DMS53 treated with DMSO at 0.1 percent for 48 hours (cell line): ENCODE results near the gene PPP2R1B.
"Not testable (repeated sequence)": the region's sequence is repeated elsewhere in the genome, so short reads cannot be mapped to it uniquely, and the experiment has no call there.

Source experiments
- DNase-seq: peaks from one replicate; lab custom pipeline; 2025; ENCODE audit not compliant: unreplicated experiment; lab: John Stamatoyannopoulos, UW

Gene PPP2R1B

DNA sequence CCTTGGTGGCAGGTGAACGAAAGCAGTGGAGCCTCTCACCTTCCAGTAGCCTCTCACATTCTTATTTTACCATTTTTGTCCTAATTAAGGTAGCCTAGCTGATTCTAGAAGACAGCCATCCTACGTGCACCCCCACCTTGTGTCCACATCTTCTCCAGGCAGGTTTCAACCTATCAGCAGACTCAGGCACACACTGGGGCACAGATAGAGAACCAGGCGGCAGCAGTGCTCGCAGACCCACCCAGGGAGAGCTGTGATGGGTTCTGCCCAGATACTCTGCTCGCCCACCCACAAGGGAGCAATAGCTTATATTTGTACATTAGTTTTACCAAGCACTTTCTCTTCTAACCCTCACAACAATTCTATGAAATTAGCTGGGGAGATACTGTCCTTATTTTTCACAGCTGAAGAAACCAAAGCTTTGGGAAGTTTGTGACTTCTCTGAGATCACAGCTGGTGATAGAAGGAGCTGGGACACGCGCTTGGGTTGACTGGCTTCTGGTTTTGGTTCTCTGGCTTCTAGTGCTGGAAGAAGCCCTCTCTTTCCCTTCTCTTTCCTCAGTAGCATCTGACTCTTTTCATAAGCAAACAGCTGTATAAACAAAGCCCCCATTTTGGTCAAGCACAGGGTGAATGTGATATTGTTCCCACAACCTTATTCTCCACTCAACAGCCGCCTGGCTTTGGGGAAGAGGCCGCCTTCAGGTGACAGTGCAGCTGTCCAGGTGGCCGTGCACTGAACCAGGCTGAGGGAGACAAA lies 36.9 kb downstream of the PPP2R1B start:
- peak; percentile 23 for DNase-seq

DNA sequence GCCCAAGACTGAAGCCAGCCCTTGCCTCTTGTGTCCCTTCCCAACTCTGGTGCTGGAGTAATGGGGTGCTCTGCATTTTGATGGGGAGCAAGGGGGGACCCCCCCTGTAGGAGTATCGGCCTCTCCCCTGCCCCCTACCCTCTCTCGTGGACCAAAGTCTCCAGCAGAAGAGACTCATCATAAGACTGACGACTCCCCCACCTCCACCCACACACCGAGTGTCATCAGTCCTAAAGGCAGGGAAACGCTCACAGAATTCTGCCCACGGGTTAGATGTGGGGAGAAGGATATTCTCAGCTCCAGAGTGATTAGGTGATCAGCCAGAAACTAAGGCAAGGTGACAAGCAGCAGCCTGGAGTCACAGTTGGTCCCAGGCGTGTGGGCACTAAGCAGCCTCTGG lies 38.8 kb downstream of the PPP2R1B start:
- no peak for DNase-seq

DNA sequence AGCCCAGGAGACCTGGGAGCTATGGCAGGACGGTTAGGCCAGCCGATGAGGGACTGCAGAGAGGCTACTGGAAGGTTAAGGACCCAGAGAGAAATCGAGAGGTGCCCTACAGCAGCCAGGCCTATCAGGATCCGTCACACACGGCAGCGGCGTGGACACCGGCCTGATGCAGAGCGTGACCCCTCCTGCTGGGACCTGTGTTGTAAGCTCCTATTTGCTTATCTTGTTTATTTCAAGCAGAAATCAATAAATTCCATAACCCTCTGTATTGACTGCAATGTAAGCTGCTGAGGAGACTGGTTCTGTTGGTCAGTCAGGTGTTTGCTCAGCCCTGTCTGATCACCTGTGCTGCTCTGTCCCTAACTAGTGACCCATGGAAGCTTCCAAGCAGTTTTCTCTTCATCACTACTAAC lies 39.9 kb downstream of the PPP2R1B start:
- no peak for DNase-seq

DNA sequence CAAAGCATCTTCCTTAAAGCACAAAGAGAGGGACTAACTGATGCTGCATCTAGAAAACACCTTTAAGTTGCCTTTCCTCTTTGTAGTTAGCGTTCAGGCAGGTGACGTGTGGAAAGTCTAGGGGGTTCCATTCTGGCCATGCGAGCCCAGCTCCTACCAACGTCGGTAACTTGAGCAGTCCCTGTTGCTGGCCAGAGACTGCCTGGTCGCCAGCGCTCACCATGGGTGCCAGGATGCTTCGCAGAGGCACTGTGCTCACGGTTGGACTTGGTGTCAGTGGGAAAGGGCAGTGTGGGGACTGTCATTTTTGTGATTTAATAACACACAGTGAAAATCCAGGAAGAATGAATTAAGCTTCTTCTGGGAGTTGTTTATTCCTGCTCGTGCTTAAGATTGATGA lies 40.6 kb downstream of the PPP2R1B start:
- DNase-seq: no peak

DNA sequence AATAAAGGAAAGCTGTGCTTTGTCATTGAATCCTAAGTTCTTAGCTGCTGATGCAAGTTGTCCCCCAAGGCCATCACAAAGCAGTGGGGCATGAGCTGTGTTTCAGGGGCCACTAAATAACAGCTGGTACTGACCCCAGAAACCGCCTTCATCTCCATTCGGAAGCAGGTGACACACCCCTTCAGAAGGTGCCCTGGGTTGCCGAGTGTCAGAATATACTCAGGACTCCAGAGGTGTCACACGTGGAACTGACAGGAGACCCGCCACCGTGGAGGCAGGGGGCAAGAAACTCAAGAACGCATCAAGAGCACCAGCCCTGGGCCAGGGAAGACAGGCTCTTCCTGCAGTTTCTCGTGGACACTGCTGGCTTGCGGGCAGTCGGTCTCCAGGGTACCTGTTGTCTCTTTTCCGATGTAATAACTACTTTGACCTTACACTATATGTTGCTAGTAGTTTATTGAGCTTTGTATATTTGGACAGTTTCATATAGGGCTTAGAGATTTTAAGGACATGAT lies 41.5 kb downstream of the PPP2R1B start:
- no peak for DNase-seq

DNA sequence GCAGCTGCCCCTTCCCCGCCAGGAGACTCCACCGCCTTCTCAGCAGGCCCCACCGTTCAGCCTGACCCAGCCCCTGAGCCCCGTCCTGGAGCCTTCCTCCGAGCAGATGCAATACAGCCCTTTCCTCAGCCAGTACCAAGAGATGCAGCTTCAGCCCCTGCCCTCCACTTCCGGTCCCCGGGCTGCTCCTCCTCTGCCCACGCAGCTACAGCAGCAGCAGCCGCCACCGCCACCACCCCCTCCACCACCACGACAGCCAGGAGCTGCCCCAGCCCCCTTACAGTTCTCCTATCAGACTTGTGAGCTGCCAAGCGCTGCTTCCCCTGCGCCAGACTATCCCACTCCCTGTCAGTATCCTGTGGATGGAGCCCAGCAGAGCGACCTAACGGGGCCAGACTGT lies 42.6 kb downstream of the PPP2R1B start:
- no peak for DNase-seq

DNA sequence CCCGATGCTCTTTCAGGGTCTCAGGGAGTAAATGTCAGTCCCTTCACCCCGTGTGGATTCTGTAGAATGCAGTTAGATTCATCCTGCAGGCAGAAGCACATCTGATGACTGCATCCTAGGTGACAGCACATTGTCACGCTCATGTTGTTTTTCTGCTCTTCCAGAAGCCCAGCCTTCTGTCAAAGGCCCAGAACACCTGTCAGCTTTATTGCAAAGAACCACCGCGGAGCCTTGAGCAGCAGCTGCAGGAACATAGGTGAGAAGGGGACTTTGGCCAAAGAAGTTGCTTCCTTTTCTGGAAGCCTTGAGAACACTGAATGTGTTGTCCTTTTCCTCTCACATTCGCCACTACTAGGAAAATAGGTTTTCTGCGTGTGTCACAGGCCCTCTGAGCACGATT lies 43.7 kb downstream of the PPP2R1B start:
- DNase-seq: no peak

DNA sequence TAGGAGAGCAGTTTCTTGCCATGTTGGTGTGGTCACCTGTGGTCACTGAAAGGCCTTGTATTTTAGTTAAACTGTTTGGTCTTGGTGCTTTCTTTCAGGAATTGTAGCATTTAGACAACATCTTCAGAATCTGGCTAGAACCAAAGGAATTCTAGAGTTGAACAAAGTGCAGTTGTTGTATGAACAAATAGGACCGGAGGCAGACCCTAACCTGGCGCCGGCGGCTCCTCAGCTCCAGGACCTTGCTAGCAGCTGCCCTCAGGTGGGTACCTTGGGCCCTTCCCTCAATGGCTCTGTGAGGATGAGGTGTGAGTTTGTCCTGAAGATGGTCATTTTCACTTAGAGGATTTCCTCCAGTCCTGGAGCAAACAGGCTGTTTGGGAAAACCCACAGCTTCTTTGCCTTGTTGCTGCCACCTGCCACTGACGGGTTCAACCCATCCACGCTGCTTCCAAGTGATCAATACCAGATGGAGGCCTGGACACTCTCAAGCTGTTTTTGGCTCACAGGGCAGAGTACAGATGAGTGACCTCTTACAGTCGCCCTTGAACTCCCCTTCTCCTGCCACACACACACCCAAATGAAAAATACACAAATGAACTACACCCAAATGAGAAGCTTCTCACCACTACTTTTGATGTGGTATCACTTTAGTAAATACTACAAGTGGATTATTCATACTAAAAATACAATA lies 45.2 kb downstream of the PPP2R1B start:
- DNase-seq: no peak

DNA sequence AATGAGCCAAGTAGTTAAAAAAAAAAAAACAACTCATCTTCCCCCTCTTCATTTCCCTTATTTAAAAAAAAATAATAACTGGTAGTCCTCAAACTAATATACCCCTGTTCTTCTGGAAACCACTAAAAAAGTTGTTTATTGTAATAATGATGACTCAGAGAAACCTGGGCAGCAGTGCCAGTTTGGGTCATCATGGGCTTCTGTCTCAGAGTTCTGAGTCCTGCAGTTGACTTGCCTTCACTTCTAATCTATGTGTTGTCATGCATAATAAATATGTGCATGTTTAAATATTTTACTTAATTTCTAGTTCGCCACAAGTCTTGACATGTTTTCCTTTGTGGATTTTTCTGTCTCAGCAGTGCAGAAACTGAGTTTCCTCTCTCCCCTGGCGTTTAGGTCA lies 46.8 kb downstream of the PPP2R1B start:
- DNase-seq: no peak

DNA sequence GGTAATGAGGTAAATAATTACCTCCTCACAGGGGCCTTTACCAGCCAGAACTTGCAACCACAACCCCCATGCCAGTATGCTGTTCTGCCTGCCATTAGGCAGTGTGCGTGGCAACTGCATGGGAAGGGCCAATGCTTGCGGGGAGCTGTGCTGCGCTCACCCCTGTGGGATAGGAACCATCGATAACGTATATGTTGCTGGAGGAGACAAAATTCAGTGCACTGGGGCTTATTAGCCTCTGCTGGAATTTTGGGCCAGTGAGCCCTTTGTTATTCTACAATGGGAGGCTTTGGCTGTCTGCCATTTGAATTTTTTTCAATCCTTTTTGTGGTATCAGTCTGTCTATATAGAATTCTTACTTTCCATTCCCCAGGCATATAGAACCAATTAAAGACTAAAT lies 47.3 kb downstream of the PPP2R1B start:
- DNase-seq: no peak

DNA sequence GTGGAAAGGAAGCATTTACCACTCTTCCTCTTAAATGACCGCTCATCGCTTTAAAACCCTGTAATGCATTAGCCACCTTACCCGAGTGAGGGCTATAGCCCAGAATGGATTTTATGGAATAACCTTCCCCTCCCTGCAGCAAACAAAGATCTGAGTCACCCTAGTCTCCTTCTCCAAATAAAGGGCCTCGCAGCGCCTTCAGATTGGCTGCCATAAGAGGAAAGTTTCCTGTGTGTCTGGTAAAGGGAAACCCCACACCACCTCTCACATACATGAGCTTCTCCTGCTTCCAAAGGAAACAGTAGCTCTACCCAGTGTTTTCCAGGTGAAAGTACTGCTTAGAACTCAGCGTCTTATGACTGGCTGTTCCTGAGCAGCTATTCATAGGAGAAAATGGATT lies 47.8 kb downstream of the PPP2R1B start:
- DNase-seq: peak; percentile 62

DNA sequence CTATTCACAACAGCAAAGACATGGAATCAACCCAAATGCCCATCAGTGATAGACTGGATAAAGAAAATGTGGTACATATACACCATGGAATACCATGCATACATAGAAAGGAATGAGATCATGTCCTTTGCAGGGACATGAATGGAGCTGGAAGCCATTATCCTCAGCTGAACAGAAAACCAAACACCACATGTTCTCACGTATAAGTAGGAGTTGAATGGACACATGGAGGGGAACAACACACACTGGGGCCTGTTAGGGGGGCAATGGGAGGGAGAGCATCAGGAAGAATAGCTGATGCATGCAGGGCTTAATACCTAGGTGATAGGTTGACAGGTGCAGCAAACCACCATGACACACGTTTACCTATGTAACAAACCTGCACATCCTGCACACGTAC lies 48.5 kb downstream of the PPP2R1B start:
- not testable (repeated sequence) for DNase-seq

DNA sequence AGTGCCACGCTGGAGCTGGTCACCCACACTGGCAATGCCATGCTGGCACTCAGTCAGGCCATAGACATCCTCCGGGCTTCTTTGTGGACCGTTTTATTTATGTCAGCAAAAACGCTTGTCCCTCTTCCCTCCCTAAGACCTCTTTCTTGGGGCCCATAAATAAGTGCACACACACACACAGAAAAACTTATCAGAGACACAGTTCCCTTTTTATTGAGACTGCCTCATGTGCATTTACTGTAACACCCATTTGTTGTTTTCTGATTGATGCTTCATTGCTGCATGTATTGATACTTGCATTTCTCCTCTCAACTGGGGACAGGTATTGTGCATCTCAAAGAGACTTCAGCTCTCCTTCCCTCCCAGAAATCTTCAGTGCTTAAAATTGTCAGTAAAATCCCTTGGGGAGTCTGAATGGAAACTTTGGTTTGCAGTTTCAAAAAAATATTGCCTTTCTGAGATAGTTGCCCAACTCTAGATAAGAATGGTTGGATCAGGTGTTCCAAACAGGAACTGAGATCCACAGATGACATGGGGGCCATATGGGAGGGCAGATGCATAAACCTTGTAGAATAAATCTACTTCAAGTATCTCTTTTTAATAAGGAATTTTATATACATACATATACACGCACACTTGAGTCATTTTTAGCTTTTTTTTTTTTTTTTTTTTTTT lies 50.9 kb downstream of the PPP2R1B start:
- no peak for DNase-seq

DNA sequence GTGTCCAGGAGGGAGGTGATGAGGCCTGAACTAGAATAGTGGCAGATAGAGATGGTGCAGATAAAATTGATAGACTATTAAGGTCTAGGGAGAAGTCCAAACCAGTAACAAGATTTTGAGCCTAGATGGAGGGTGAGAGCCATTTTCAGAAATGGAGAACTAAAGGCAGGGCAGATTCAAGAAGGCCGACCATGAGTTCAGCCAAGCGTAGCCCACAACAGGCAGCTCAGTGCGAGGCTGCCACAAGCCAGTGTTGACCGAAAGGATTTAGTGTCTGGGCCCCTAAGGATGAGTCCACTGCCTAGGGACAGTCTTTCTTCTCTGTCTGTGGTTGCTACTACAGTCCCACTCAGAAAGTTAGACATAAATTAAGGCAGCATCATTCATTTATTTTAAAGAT lies 51.7 kb downstream of the PPP2R1B start:
- DNase-seq: no peak

DNA sequence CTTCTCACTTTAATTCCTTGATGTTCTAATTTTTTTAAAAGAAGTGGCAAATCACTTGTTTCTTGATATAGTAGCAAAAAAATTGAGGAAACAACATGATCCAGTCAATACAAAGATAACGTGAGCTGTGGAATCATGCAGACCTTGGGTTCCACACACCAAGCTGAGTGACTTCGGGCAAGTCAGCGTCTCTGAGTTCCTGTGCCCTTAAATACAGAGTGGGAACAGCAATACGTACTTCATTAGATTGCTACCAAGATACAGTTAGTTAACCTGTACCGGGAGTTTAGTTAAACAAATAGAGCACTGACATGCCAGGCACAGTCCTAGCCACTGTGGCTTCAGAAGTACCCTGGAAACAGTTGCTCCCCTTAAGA lies 58.5 kb downstream of the PPP2R1B start:
- DNase-seq: no peak

DNA sequence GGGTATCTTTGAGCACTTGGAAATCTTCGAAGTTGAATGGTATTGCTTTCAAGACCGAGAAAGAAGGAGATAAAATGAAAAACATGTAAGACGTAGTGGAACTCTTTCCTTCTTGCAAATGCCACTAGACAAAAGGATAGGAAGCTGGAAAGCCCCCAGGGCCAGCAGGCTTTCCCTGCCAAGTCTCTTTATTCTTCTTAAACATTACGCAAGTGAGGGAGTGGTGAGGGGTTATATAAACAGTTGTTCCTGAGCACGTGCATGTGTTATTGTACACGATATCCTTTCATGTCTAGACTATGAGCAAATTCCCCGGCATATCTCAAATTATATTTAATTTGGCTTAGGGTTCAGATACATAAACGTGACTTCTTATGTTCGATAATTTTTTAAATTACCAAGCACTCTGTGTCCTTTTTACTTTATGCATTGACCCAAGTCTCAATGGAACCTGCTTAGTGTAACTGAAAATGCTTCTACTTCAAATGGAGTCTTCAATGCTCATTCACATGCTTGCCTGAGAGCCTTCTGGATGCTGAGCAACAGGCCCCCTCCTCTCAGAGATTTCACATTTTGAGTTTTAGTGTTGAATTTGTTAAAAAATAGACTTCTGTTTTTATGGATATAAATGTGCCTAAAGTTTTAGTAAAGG lies 59.0 kb downstream of the PPP2R1B start:
- no peak for DNase-seq

DNA sequence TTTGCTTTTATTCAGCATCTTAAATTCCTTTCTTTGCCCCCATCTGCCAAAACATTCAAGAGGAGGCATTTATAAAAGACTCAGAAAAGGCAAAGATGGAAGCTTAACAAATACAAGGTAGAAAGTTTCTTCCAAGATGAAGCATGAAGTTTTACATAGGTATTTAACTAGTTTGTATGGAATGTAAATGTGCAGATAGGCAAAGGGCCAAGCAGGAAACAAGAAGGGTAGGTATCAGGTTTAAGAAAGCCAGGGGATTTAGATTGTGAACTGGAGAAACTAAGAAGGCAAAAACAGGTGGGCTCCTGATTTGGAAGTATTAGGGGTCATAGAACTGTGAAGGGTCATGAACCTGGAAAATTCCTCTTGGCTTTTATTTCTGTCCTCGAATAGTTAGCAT lies 62.6 kb downstream of the PPP2R1B start:
- DNase-seq: no peak

DNA sequence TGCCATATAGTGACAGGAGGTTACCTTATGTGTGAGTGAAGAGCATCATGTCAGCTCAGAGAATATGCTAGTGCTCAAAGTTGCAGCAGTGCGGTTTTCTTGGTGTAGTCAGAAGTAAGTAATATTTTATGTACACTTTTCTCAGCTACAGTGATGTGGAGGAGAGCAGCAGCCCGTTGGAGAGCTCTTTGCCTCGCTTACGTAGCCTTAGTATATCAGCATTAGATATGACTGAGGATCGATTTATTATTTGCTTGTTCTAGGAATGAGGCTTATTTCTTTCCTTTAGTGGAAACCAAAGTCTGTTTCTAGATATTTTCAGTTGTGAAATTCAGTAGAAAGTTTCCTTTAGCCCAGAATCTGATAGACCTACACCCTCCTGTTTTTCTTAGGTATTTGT lies 63.6 kb downstream of the PPP2R1B start:
- DNase-seq: no peak

DNA sequence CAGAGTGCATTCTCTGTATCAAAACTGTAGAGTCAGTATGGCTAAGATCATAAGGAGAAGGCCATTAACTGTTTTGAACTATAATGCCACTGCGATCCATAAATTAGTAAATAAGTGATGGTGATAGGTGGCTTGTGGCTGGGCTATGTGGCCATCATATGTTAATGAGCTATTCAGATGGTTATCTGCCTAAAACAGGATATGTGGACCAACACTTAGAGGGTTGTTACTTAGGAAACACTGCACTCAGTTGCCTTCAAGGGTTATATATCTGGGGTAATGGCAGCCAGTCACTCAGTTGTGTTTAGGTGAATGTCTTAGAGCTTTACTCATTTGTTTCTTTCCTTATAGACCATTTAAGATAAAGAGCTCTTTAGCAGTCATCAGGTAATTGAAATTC lies 66.0 kb downstream of the PPP2R1B start:
- no peak for DNase-seq

DNA sequence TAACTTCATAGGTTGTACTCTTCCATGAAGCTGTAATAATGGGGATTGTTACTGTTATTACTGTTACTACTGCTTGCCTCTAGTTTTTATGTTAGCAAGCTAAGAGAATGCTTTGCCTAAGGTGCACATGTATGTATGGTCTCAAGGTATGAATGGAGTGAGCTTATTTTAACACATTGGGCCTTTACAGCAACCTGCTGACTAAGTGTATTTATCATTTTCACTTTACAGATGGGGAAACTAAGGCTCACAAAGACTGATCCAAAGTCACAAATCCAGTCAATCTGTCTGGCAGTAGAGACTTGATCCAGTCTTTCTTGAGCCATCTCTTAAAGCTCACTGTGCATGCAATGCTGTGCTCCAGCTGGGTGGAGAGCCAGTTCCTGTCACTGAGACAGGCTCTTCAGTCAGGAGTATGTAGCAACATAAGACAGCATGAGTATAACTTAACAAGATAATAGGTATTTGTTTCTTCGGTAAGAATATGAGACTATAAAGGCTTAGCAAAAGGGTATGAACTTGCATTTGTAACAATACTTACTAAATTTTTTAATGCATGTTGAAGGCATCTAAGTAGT lies 66.5 kb downstream of the PPP2R1B start:
- no peak for DNase-seq

DNA sequence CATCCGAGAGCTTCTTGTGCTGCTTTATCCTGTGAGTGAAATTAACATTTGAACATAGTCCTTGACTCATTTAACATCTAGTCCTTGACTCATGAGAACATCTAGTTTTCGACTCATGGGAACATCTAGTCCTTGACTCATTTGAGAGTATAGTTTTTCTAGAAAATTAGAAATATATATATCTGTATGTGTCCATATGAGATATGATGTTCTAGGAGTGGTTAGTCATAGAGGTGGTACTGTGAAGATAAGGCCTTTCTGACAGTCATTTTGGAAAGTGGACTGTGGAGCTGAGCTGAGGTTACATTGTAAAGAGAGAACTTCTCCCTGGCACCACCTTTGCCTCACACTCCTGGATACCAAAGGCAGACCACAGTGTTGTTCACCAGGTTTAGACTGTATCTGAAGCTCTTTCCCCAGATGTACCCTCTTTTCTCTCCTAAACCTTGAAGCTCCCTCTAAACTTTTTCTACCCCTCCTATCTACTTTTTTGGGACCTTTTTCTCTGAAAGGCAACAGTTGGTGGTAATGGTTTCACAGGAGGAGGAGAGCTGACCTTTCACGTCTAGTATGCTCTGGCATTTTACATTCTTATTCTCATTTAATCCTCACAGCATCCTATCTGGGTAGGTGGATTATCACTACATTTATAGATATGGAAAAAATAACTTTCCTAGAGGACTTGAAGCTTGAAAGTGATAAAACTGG lies 67.2 kb downstream of the PPP2R1B start:
- no peak for DNase-seq
